ENCODE data around the gene ETHE1.

The ETHE1 gene

DNA sequence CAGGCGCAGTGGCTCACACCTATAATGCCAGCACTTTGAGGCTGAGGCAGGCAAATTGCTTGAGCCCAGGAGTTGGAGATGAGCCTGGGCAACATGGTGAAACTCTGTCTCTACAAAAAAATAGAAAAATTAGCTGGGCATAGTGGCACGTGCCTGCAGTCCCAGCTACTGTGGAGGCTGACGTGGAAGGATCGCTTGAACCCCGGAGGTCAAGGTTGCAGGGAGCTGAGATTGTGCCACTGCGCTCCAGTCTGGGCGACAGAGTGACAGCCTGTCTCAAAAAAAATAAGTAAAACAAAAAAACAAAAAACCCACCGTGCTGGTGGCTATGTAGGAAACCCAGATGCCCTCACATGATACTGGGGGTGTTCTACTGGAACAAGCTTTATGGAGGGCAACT lies 38.8 kb downstream of the ETHE1 start:
- no peak for DNase-seq

DNA sequence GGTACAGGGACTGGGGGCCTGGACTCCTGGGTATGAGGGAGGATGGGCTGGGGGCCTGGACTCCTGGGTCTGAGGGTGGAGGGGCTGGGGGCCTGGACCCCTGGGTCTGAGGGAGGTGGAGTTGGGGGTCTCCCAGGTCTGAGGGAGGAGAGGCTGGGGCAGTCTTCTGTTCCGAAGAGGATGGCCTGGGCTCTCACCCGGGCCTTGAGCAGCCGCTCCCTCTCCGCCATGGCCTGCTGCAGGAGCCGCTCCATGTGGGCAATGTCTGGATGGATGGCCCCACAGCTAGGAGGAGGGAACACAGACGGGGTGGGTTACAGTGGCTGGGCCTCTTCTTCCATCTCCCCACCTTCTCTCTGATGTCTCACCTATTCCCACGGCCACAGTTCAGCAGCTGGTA lies 40.6 kb downstream of the ETHE1 start:
- DNase-seq = no peak

DNA sequence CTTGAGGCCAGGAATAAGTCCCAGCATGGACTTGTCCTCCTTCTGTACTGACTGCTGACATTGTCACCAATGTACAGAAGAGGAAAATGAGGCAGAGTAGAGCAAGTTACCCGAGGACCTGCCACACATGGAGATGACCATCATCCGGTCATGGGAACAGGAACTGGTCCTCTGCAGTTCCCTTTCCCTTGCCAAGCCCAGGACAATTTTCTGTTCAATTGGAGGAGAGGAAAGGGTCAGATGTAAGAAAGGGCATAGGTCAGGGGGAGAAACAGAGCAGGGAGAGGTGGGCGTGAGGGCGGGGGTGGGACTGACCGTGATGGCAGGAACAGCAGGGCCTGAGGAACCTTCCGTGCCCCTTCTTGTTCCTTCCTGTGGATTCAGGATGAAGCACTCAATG lies 41.0 kb downstream of the ETHE1 start:
- no peak for DNase-seq

DNA sequence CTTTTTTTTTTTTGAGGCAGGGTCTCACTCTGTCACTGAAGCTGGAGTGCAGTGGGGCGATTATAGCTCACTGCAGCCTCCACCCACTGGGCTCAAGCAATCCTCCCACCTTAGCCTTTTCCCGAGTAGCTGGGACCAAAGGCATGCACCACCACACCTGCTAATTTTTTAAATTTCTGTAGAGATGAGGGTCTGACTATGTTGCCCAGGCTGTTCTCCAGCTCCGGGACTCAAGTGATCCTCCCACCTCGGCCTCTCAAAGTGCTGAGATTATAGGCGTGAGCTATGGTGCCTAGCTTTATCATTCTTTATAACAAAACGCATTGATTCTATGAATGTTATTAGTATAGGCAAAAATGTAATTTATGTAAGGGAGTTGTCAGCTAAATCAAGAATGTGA lies 43.7 kb downstream of the ETHE1 start:
- DNase-seq = no peak

DNA sequence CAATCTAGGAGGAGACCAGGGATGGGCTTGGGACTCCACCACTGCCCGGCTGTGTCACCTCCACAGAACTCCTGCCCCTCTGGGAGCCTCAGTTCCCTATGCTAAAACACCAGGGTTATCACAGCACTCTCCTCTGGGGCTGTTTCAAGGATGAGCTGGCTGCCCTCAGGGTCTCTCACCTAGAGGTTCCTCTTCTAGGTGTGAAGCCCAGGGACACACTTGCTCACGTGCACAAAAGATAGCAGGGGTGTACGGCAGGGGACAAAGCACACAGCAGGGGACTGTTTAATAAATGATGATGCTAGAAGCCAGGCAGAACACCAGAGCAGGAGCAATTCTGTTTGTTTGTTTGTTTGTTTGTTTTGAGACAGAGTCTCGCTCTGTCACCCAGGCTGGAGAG lies 44.8 kb downstream of the ETHE1 start:
- no peak for DNase-seq

DNA sequence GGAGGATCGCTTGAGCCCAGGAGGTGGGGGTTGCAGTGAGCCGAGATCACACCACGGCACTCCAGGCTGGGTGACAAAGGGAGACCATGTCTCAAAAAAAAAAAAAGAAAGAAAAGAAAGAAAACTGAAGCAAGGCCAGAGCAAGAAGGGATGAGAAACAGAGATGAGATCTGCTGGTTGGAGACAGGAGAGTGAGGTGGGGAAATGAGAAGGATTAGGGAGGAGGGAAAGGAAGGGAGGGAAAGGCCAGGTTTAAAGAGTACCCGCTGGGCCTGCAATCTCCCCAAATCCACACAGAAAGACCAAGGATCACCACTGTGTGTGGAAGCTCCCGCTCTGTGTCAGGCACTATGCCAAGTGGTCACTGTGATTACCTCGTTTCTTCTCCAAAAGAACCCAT lies 45.3 kb downstream of the ETHE1 start:
- DNase-seq = no peak

DNA sequence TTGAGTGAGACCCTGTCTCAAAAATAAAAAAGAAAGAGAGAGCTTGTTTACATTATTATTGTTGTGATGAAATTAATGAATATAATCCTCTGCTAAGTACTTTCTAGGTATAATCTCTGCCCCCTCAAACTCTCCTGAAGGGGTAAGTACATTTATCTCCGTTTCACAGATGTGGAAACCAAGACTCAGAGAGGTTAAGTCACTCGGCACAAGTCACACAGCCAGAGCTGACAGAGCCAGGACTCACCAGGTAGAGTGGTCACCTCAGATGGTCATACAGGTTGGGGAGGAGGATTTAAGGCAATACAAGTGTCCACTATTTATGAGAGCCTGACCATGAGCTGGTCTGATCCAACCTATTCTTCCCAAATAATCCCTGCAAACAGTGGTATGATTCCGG lies 46.4 kb downstream of the ETHE1 start:
- DNase-seq = no peak

DNA sequence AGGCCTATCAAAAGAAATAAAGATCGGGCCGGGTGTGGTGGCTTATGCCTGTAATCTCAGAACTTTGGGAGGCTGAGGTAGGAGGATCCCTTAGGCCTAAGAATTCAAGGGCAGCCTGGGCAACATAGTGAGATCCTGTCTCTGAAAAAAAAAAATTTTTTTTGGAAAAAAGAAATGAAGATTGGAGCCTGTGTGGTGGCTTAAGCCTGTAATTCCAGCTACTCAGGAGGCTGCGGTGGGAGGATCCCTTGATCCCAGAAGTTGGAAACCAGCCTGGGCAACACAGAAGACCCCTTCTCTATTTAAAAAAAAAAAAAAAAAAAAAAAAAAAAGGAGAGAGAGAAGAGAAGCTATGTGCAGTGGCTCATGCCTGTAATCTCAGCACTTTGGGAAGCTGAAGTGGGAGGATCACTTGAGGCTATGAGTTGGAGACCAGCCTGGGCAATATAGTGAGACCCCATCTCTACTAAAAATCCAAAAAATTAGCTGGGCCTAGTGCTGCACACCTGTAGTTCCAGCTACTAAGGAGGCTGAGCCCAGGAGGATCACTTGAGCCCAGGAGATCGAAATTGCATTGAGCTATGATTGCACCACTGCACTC lies 46.9 kb downstream of the ETHE1 start:
- DNase-seq = no peak

DNA sequence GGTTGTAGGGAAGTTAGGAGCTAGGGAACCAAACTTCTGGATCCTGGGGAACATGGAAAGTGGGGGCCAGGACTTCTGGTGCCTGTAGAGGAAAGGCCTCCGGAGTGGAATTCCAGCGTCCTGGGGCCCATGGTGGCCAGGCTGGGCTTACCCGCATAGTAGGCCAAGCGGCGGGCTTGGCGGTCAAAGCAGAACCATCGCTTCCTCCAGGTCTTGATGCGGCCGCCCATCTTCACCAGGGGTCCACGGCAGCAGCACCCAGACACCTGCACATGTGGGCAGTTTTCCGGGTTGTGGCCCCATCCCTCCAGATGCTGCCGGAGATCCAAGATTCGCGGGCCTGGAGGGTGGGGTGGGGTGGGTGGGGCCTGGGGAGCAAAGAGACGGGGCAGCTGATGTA lies 47.8 kb downstream of the ETHE1 start:
- DNase-seq = no peak

DNA sequence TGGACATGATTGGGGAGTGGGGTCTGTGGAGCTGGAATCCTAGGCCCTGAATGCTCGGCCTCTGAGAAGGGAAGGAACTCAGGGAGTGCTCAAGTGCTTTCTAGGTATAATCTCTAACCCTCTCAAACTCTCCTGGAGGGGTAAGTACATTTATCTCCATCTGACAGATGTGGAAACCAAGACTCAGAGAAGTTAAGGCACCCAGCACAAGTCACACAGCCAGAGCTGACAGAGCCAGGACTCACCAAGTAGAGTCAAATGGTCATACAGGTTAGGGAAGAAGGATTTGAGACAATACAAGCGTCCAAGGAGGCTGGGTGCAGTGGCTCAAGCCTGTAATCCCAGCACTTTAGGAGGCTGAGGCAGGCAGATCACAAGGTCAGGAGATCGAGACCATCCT lies 48.7 kb downstream of the ETHE1 start:
- no peak for DNase-seq

DNA sequence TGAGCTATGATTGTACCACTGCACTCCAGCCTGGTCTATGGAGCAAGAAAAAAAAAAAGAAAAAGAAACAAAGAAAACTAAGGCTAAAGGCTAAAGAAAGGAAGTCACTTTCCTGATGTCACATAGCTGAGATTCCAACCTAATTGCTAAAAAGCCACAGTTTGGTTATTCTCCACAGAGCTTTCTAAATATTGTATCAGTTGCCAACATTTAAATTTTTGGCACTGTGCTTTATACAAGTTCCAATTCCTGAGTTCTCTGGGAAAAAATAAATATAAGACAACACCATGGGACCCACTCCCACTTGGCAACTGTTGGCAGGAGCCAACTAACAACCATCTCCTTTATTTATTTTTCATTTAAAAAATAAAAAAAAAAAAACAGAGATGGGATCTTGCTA lies 50.4 kb downstream of the ETHE1 start:
- DNase-seq = no peak

DNA sequence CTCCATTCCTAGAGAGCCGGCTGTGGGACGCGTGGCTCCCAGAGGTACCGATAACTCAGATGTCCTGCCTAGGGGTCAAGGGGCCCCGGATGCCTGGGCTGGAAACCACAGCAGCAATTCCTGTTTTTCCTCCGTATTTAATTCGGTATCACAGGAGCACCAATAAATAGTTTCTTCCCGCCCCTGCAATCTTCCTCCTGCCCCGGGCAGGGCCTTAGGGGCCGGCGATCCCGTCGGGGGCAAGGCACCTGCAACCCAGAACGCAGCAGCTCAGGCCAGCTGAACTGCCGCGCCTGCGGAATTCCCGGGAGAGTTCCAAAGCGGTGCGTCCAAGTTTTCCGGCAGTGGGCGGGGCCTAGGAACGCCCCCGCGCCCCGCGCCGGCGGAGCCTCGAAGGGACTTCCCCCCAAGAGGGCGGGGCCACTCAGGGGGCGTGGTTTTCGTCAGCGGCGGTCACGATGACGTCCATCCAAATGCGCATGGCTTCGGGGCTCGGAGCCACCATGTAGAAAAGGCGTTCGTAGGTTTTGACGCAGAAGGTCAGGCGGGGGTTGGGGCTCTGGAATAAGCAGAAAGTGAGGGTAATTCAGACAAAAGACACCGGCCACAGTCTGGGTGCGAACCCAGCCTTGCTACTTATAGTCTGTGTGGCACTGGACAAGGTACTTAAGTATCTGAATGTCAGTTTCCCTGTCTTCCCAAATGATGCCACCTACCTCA lies 51.9 kb downstream of the ETHE1 start:
- peak; percentile 87 for DNase-seq

DNA sequence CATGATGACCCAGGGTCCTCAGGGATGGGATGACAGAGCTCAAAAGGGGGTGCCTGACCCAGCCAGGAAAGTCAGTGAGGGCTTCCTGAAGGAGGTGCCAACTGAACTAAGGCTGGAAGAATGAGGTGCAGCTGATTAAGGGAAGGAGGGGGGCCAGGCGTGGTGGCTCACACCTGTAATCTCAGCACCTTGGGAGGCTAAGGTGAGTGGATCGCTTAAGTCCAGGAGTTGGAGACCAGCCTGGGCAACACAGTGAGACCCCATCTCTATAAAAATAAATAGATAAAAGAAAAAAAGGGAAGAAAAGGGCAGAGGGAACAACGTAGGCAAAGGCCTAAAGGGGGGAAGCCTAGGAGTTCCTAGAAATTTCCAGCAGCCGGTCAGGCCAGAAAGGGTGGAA lies 52.5 kb downstream of the ETHE1 start:
- no peak for DNase-seq

DNA sequence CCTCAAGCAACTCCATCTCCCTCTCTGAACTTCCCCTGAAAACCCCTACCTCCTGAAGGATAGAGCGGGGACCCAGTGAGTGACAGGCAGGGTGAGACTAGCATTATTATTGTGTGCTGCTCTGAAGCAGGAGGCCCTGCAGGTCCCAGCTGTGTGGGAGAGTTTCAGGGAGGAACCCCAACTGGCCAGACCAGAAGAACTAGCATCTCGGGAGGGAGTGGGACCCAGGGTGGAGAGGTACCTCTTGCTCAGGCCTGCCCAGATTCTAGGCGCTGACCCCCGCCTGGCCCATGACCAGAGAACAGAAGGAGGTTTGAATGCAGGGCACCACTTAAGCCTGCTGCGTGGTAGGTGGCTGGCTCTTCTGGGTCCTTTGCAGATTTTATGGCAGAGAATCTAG lies 55.9 kb downstream of the ETHE1 start:
- DNase-seq = no peak

DNA sequence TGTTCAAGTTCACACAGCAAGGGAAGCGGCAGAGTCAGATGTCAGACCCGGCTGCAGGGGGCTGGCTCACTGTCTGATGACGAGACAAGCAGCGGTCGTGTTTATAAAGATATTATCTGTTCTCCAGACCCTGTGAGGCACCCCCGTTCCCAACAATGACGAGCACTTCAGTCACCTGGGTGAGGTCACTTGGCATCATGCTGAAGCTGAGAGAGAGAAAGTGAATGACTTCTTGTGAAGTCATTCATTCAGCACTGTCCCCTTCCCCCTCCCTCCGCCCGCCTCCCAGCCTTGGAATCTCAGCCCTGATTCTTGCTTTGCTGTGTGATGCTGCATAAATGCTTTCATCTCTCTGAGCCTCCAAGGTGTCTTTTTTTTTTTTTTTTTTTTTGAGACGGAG lies 56.7 kb downstream of the ETHE1 start:
- DNase-seq = no peak

DNA sequence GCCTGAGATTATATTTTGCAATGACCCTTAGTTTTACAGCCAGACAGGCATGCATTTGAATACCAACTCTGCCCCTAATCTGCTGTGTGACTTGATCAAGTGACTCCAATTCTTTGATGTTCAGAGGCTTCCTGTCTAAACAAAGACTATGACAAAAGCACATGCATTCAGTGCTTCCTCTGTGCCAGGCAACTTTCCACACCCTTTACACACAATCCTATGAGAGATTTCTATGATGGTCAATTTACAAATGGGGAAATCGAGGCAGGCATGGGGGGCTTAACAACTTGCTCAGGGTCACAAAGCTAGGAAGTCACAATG lies 57.9 kb downstream of the ETHE1 start:
- DNase-seq = no peak

DNA sequence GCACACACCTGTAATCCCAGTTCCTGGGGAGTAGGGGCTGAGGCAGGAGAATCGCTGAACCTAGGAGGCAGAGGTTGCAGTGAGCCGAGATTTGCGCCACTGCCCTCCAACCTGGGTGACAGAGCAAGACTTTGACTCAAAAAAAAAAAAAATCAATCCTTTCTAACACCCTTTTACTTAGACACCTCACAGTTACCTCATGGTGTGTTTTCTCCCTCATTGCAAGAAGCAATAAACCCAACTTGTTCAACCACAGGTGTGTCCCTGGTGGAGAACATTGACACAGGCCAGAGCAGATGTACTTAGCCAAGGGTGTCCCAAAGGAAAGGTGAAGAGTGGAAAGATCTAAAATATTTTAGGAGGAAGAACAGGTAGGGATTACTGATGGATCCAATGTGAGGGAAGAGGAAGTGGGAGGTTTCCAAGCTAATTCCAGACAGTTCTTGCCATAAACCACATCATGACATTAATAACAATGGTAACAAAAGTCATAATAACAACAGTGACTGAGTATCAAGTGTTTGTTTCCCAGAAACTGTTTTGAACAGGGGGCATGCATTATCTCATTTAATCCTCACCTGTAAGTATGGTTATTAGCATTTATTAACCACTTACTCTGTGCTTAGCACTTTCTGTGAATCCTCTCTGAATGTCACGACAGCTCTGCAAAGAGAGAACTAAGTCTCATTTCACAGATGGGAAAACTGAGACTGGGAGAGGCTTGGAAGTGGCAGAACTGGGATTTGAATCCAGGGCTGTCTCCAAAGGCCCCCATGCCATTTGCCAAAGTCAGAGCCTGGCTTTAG lies 58.4 kb downstream of the ETHE1 start:
- DNase-seq = no peak

DNA sequence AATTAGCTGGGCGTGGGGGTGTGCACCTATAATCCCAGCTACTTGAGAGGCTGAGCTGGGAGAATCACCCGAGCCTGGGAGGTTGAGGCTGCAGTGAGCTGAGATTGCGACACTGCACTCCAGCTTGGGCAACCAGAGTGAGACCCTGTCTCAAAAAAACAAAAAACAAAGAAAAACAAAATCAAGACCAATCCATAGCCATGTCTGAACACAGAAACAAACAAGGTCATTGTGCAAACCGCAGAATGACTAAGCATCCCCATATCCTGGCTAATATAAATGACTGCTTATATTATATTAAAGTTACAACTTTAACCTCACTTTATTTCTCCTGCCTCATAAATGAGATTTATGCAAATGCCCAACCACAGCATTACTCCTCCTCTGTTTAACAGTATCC lies 59.3 kb downstream of the ETHE1 start:
- DNase-seq = no peak

DNA sequence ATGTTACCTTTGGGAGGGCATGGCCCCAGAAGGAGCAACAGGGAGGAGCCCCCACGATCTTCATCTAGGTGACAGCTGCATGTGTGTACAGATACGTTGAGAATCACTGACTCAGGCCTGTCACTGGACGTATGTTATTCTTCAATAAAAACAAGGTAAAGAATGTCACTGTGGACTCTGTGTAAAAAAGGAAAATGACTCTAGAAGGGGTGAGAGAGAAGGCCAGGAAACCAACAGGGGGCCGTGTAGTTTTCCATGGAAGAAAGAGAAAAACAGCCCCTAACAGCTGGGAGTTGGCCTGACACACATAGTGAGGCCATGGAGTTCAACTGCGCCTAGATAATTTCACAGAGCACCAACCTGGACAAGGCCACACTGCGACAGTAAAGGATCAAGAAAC lies 59.7 kb downstream of the ETHE1 start:
- DNase-seq = no peak

DNA sequence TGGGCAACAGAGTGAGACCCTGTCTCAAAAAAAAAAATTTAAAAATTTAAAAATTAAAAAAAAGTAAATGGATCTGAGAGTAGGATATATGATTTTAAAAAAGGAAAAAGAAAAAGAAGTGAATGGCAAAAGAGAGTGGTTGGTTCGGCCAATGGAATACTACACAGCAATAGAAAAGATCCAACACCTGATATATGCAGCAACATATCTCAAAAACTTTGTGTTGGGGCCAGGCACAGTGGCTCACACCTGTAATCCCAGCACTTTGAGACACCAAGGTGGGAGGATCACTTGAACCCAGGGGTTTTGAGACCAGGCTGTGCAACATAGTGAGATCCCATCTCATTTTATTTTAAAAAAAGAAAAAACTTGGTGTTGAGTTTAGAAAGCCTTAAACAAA lies 60.2 kb downstream of the ETHE1 start:
- no peak for DNase-seq

DNA sequence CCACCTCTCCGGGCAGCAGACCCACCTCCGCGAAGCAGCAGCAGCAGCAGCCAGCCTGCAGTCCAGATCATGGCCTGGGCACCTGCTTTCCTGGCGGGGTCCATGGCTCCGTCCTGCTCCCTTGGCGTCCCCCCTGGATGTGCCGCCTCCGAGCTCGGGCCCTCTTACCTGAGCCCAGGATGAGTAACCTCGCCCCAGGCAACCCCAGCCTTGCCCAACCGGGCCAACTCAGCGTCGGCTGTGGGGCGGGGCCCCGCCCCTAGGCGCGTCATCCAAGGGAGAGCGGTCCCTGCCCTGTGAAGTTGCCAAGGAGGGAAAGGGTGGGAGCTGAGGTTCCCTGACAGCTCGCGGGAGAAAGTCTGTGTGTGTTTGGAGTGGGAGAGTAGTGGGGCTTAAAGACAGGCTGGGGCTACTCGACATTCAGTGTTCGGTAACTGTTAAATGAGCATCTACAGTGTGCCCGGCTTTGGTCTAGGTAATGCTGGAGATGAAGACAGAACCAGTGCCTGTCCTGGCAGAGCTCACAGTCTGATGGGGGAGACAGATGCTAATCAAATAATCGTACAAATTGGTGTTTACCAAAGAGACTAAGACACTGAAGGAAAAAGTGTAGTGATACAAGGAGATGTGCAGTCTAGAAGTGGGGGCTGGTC lies 61.4 kb downstream of the ETHE1 start, which contains the start of gene LYPD3:
TSS of gene LYPD3 (minus strand) at position 141 of the 653 bp plus-strand sequence. CDS start at position 104, 37 bp downstream.
- no peak for DNase-seq

DNA sequence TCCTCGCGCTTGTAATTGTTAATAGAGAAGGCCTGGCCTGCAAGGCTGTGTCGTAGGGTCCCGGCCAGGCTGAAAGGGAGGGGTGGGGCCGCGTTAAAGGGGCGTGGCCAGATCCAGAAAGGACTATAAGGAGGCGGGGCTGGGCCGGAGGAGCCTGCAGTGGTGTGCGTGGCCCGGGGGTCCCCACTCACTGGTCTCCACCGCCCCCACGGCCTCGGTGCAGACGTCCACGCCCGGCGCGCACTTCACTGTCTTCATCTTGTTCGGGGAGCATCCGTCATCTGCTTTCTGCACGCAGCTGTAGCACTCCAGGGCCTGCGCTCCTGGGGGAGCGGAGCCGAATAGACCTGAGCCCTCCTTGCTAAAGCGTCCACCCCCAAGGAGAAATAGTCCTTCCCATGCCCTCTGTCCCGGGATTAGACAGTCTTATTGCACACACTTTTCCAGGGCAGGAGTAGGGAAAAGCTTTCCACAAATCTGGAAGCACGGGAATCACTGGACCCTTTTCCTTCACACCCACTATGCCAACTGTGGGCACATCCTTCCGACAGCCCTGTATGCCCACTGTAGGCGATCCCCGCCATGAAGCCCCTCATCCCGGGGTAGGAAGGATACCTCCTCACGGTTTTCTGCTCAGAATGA lies 62.7 kb downstream of the ETHE1 start:
- DNase-seq = no peak
